Mesenteric fat pad (tissue), 1 donor: ENCODE measurements around the gene SCN1B. TPM values are rescaled to one million over a fixed set of nuclear protein-coding genes. Genes with fewer than 3 reads are reported as not detected.

Experiments used
- total RNA-seq: library from RNA; stranded (reverse); fragmentation: NEBNext Ultra II Directional; extraction: Animal tissue kit (Norgen Biotek cat#: 25700); gene quantifications from one replicate; pipeline ENCODE4 v1.2.1, GENCODE V29; 2021
- donor health status: DM: yes; HTN: yes; CAD: no.

Gene SCN1B
- total RNA-seq, 1 donor from 2014 or later: 17.3 TPM

Other genes starting within 250 kb of the SCN1B start
- 2.2 TPM for gene ZNF30, start 103.6 kb upstream of the SCN1B start, total RNA-seq
- 7.5 TPM for gene ZNF792, start 66.2 kb upstream of the SCN1B start, total RNA-seq
- gene GRAMD1A, start 30.1 kb upstream of the SCN1B start, total RNA-seq: 76.8 TPM
- 1.4 TPM for gene HPN, start 11.3 kb downstream of the SCN1B start, total RNA-seq
- 1.3 TPM for gene FXYD3, start 85.4 kb downstream of the SCN1B start, total RNA-seq
- 7.7 TPM for gene LGI4, start 104.6 kb downstream of the SCN1B start, total RNA-seq
- gene FXYD1, start 108.4 kb downstream of the SCN1B start, total RNA-seq: 47.3 TPM
- 0.48 TPM for gene FXYD7, start 112.8 kb downstream of the SCN1B start, total RNA-seq
- 73.4 TPM for gene FXYD5, start 124.3 kb downstream of the SCN1B start, total RNA-seq
- not detected for gene FAM187B, start 198.3 kb downstream of the SCN1B start, total RNA-seq
- gene LSR, start 218.5 kb downstream of the SCN1B start, total RNA-seq: 8.1 TPM
- gene USF2, start 238.5 kb downstream of the SCN1B start, total RNA-seq: 110 TPM